Measurements from ENCODE around the gene OR51F1. TPM values are rescaled to one million over a fixed set of nuclear protein-coding genes. Genes with fewer than 3 reads are reported as not detected.
"Not testable (repeated sequence)": the region's sequence is repeated elsewhere in the genome, so short reads cannot be mapped to it uniquely, and the experiment has no call there.

OR51F1 gene
- not detected in 2 replicates for total RNA-seq

- H3K4me3 ChIP-seq (ENCODE audit: low read depth, low read length), result no peak within 1 kb of the TSS
- no peak for TF ChIP-seq CTCF (IDR thresholded peaks at IDR 0.05; ENCODE audit: insufficient read depth, low read depth, low read length)
- DNase-seq (ENCODE audit: low read depth), result no peak
Observed at GRCh38 chr11:4769838-4770237, at the start of gene OR51F1. Gene OR51F1 (minus strand): TSS chr11:4769938. CDS start chr11:4769938, 0 bp downstream.

- no peak overlapping the region for H3K4me3 ChIP-seq (ENCODE audit: low read depth, low read length)
- no peak for DNase-seq (ENCODE audit: low read depth)
- no peak for TF ChIP-seq CTCF (IDR thresholded peaks at IDR 0.05; ENCODE audit: insufficient read depth, low read depth, low read length)
Observed at GRCh38 chr11:4809246-4809645, 39.5 kb upstream of the OR51F1 start.

- no peak overlapping the region for H3K4me3 ChIP-seq (ENCODE audit: low read depth, low read length)
- DNase-seq (ENCODE audit: low read depth), result no peak
- no peak for TF ChIP-seq CTCF (IDR thresholded peaks at IDR 0.05; ENCODE audit: insufficient read depth, low read depth, low read length)
Observed at GRCh38 chr11:4808476-4808875, 38.7 kb upstream of the OR51F1 start.

GRCh38 chr11:4804280-4804679 is 34.5 kb upstream of the OR51F1 start, which contains the start of gene OR52R1:
Gene OR52R1 (minus strand): TSS chr11:4804380. CDS start chr11:4804380, 0 bp downstream.
- DNase-seq (ENCODE audit: low read depth), result no peak
- TF ChIP-seq CTCF (IDR thresholded peaks at IDR 0.05; ENCODE audit: insufficient read depth, low read depth, low read length), result no peak
- no peak within 1 kb of the TSS for H3K4me3 ChIP-seq (ENCODE audit: low read depth, low read length)

- H3K4me3 ChIP-seq (ENCODE audit: low read depth, low read length); DNase-seq (ENCODE audit: low read depth): not testable (repeated sequence)
Observed at GRCh38 chr11:4801316-4801715, 31.6 kb upstream of the OR51F1 start.

- DNase-seq (ENCODE audit: low read depth), result no peak
- no peak for TF ChIP-seq CTCF (IDR thresholded peaks at IDR 0.05; ENCODE audit: insufficient read depth, low read depth, low read length)
Observed at GRCh38 chr11:4798427-4799183, 28.9 kb upstream of the OR51F1 start.

GRCh38 chr11:4797206-4797605 is 27.5 kb upstream of the OR51F1 start:
- no peak for TF ChIP-seq CTCF (IDR thresholded peaks at IDR 0.05; ENCODE audit: insufficient read depth, low read depth, low read length)
- no peak overlapping the region for H3K4me3 ChIP-seq (ENCODE audit: low read depth, low read length)
- DNase-seq (ENCODE audit: low read depth), result no peak

More at GRCh38 chr11:4798427-4799183, 28.9 kb upstream of the OR51F1 start:
- no peak overlapping the region for H3K4me3 ChIP-seq (ENCODE audit: low read depth, low read length)

Data from fibroblast of villous mesenchyme (primary cell).